Activated CD4-positive, alpha-beta memory T cell treated with anti-CD3 and anti-CD28 coated beads, Interleukin-2, amount 10 ng/mL, durations not matched to agents 7 days and 5 days (primary cell): Measurements from ENCODE around the gene SNAP47. TPM values are rescaled to one million over a fixed set of nuclear protein-coding genes. Genes with fewer than 3 reads are reported as not detected.
"Not testable (repeated sequence)": the region's sequence is repeated elsewhere in the genome, so short reads cannot be mapped to it uniquely, and the experiment has no call there.

Source experiments
- CTCF ChIA-PET: fragments of 350-600 bp; sonication (Branson Sonifier 250); formaldehyde crosslinking; loops from one replicate; lab custom pipeline; 2021; ENCODE audit warnings: antibody characterized with exemption, inconsistent platforms; lab: Charles Lee
- POLR2A ChIA-PET: fragments of 350-600 bp; sonication (Branson Sonifier 250); formaldehyde crosslinking; loops from one replicate; lab custom pipeline; 2021; ENCODE audit warnings: antibody characterized with exemption; lab: Charles Lee
- DNase-seq: peaks from one replicate; pipeline ENCODE4 v3.0.0-alpha.2; 2020
- H3K27ac Mint-ChIP-seq: one replicate; pipeline ENCODE4 v1.8.0; 2021; ENCODE audit warnings: mild to moderate bottlenecking, mixed read lengths
- H3K27me3 Mint-ChIP-seq: one replicate; pipeline ENCODE4 v1.8.0; 2021; ENCODE audit warnings: mixed read lengths
- H3K36me3 Mint-ChIP-seq: one replicate; pipeline ENCODE4 v1.8.0; 2021; ENCODE audit warnings: low read depth, mixed read lengths
- H3K4me1 Mint-ChIP-seq: one replicate; pipeline ENCODE4 v1.8.0; 2021; ENCODE audit warnings: mixed read lengths
- H3K4me3 Mint-ChIP-seq: one replicate; pipeline ENCODE4 v1.8.0; 2021; ENCODE audit warnings: mild to moderate bottlenecking, mixed read lengths
- H3K9me3 Mint-ChIP-seq: one replicate; pipeline ENCODE4 v1.8.0; 2021; ENCODE audit warnings: mixed read lengths
- total RNA-seq, 2 experiments: library from RNA; stranded (reverse); gene quantifications; one replicate each; pipeline ENCODE4 v1.2.3, GENCODE V29; 2021

Gene SNAP47
- total RNA-seq = 10 to 100 TPM; 55.3 to 59.4 TPM

GRCh38 chr1:227734856-227735538 is at the start of gene SNAP47, which contains the start of gene JMJD4:
TSS of gene SNAP47 (plus strand) at chr1:227735435. CDS start at chr1:227747737, 12,302 bp downstream.
TSS of gene JMJD4 (minus strand) at chr1:227735302. CDS start at chr1:227735273, 29 bp downstream.
- POLR2A ChIA-PET = interaction anchor here (0.6 to 2.2 kb wide), 6 partner anchors 10 to 53 kb away, joined by 3 to 9 read pairs (median 3); no protein-coding TSS in a partner anchor
- H3K4me1 Mint-ChIP-seq = peaks cover 55% of the 10 kb centered on the region
- H3K27me3 Mint-ChIP-seq = no peaks in the 10 kb centered on the region
- H3K9me3 Mint-ChIP-seq = no peaks in the 10 kb centered on the region
- CTCF ChIA-PET = interaction anchor here (1.3 kb wide), 1 partner anchor 27 kb away, joined by 3 read pairs; no protein-coding TSS in a partner anchor
- DNase-seq = peak; percentile 94
- H3K27ac Mint-ChIP-seq = peak within 1 kb of the TSS; percentile 82
- H3K36me3 Mint-ChIP-seq = peaks cover 33% of the 10 kb centered on the region
- H3K4me3 Mint-ChIP-seq = peak within 1 kb of the TSS; percentile 90

GRCh38 chr1:227685807-227686206 is 49.4 kb upstream of the SNAP47 start:
- no peak for DNase-seq
- H3K36me3 Mint-ChIP-seq = no peaks in the 10 kb centered on the region
- H3K9me3 Mint-ChIP-seq = peaks cover 39% of the 10 kb centered on the region
- POLR2A ChIA-PET = no interaction called here
- no peak overlapping the region for H3K27ac Mint-ChIP-seq
- H3K27me3 Mint-ChIP-seq = no peaks in the 10 kb centered on the region
- no peak overlapping the region for H3K4me3 Mint-ChIP-seq
- H3K4me1 Mint-ChIP-seq = no peaks in the 10 kb centered on the region
- CTCF ChIA-PET = interaction anchor here (0.7 kb wide), 1 partner anchor 206 kb away, joined by 3 read pairs; no protein-coding TSS in a partner anchor

GRCh38 chr1:227697321-227697864 is 37.8 kb upstream of the SNAP47 start:
- Mint-ChIP-seq H3K36me3 (no peaks in the 10 kb centered on the region), H3K27ac (no peak overlapping the region), H3K4me1 (no peaks in the 10 kb centered on the region), H3K9me3 (peaks cover 42% of the 10 kb centered on the region), H3K4me3 (no peak overlapping the region), H3K27me3 (no peaks in the 10 kb centered on the region)
- POLR2A ChIA-PET = no interaction called here
- CTCF ChIA-PET = no interaction called here
- DNase-seq = no peak

GRCh38 chr1:227701631-227702030 is 33.6 kb upstream of the SNAP47 start:
- H3K27ac Mint-ChIP-seq, DNase-seq, H3K4me3 Mint-ChIP-seq, H3K27me3 Mint-ChIP-seq, H3K4me1 Mint-ChIP-seq, POLR2A ChIA-PET, CTCF ChIA-PET: not testable (repeated sequence)
- H3K9me3 Mint-ChIP-seq = peaks cover 53% of the 10 kb centered on the region
- peaks cover 12% of the 10 kb centered on the region for H3K36me3 Mint-ChIP-seq

- H3K4me3 Mint-ChIP-seq = no peak overlapping the region
- peaks cover 11% of the 10 kb centered on the region for H3K4me1 Mint-ChIP-seq
- H3K27ac Mint-ChIP-seq = peak overlapping the region; percentile 18
- ChIA-PET POLR2A (no interaction called here), CTCF (no interaction called here)
- DNase-seq = no peak
- peaks cover 41% of the 10 kb centered on the region for H3K9me3 Mint-ChIP-seq
- peaks cover 18% of the 10 kb centered on the region for H3K36me3 Mint-ChIP-seq
- no peaks in the 10 kb centered on the region for H3K27me3 Mint-ChIP-seq
Observed at GRCh38 chr1:227707846-227708245, 27.4 kb upstream of the SNAP47 start.

- Mint-ChIP-seq H3K27me3 (no peaks in the 10 kb centered on the region), H3K4me1 (peaks cover 11% of the 10 kb centered on the region), H3K27ac (no peak overlapping the region)
Observed at GRCh38 chr1:227709451-227709850, 25.8 kb upstream of the SNAP47 start.

GRCh38 chr1:227710474-227710873 is 24.8 kb upstream of the SNAP47 start:
- H3K4me1 Mint-ChIP-seq, H3K27me3 Mint-ChIP-seq, POLR2A ChIA-PET, H3K27ac Mint-ChIP-seq, H3K36me3 Mint-ChIP-seq, H3K4me3 Mint-ChIP-seq, DNase-seq, CTCF ChIA-PET: not testable (repeated sequence)
- peaks cover 43% of the 10 kb centered on the region for H3K9me3 Mint-ChIP-seq

More at GRCh38 chr1:227709451-227709850, 25.8 kb upstream of the SNAP47 start:
- H3K36me3 Mint-ChIP-seq = peaks cover 8% of the 10 kb centered on the region
- peaks cover 39% of the 10 kb centered on the region for H3K9me3 Mint-ChIP-seq
- CTCF ChIA-PET = no interaction called here
- no peak overlapping the region for H3K4me3 Mint-ChIP-seq
- no peak for DNase-seq
- POLR2A ChIA-PET = no interaction called here

GRCh38 chr1:227712648-227713047 is 22.6 kb upstream of the SNAP47 start:
- Mint-ChIP-seq H3K9me3 (peaks cover 42% of the 10 kb centered on the region), H3K27me3 (peaks cover 3% of the 10 kb centered on the region), H3K36me3 (peaks cover 12% of the 10 kb centered on the region), H3K4me1 (peaks cover 6% of the 10 kb centered on the region), H3K4me3 (no peak overlapping the region), H3K27ac (no peak overlapping the region)
- no peak for DNase-seq
- POLR2A ChIA-PET = no interaction called here
- CTCF ChIA-PET = no interaction called here

- POLR2A ChIA-PET = interaction anchor here (0.7 kb wide), 1 partner anchor 216 kb away, joined by 3 read pairs; no protein-coding TSS in a partner anchor
- DNase-seq = no peak
- H3K36me3 Mint-ChIP-seq = peaks cover 25% of the 10 kb centered on the region
- H3K9me3 Mint-ChIP-seq = peaks cover 63% of the 10 kb centered on the region
- peaks cover 3% of the 10 kb centered on the region for H3K27me3 Mint-ChIP-seq
- H3K27ac Mint-ChIP-seq = no peak overlapping the region
- H3K4me3 Mint-ChIP-seq = no peak overlapping the region
- CTCF ChIA-PET = no interaction called here
- H3K4me1 Mint-ChIP-seq = no peaks in the 10 kb centered on the region
Observed at GRCh38 chr1:227718932-227719331, 16.3 kb upstream of the SNAP47 start.

GRCh38 chr1:227723474-227723873 is 11.8 kb upstream of the SNAP47 start:
- no peak overlapping the region for H3K4me3 Mint-ChIP-seq
- peaks cover 49% of the 10 kb centered on the region for H3K9me3 Mint-ChIP-seq
- H3K27me3 Mint-ChIP-seq = peaks cover 7% of the 10 kb centered on the region
- no peak for DNase-seq
- peaks cover 5% of the 10 kb centered on the region for H3K4me1 Mint-ChIP-seq
- CTCF ChIA-PET = interaction anchor here (1.0 kb wide), 1 partner anchor 181 kb away, joined by 3 read pairs; no protein-coding TSS in a partner anchor
- H3K36me3 Mint-ChIP-seq = peaks cover 22% of the 10 kb centered on the region
- H3K27ac Mint-ChIP-seq = no peak overlapping the region
- POLR2A ChIA-PET = no interaction called here

GRCh38 chr1:227725046-227725445 is 10.2 kb upstream of the SNAP47 start:
- H3K4me3 Mint-ChIP-seq = no peak overlapping the region
- H3K36me3 Mint-ChIP-seq = peaks cover 22% of the 10 kb centered on the region
- ChIA-PET CTCF (no interaction called here), POLR2A (no interaction called here)
- no peak overlapping the region for H3K27ac Mint-ChIP-seq
- H3K9me3 Mint-ChIP-seq = peaks cover 41% of the 10 kb centered on the region
- DNase-seq = no peak
- peaks cover 7% of the 10 kb centered on the region for H3K27me3 Mint-ChIP-seq
- peaks cover 20% of the 10 kb centered on the region for H3K4me1 Mint-ChIP-seq

- H3K4me3 Mint-ChIP-seq = no peak overlapping the region
- peaks cover 15% of the 10 kb centered on the region for H3K36me3 Mint-ChIP-seq
- POLR2A ChIA-PET = no interaction called here
- DNase-seq = no peak
- H3K9me3 Mint-ChIP-seq = peaks cover 30% of the 10 kb centered on the region
- peaks cover 7% of the 10 kb centered on the region for H3K27me3 Mint-ChIP-seq
- H3K4me1 Mint-ChIP-seq = peaks cover 28% of the 10 kb centered on the region
- CTCF ChIA-PET = no interaction called here
- H3K27ac Mint-ChIP-seq = no peak overlapping the region
Observed at GRCh38 chr1:227726318-227726717, 8.9 kb upstream of the SNAP47 start.

GRCh38 chr1:227726924-227727599 is 8.2 kb upstream of the SNAP47 start:
- H3K27ac Mint-ChIP-seq = no peak overlapping the region
- peaks cover 7% of the 10 kb centered on the region for H3K27me3 Mint-ChIP-seq
- POLR2A ChIA-PET = no interaction called here
- H3K4me1 Mint-ChIP-seq = peaks cover 28% of the 10 kb centered on the region
- H3K4me3 Mint-ChIP-seq = no peak overlapping the region
- CTCF ChIA-PET = no interaction called here
- no peak for DNase-seq
- H3K36me3 Mint-ChIP-seq = peaks cover 13% of the 10 kb centered on the region
- H3K9me3 Mint-ChIP-seq = peaks cover 22% of the 10 kb centered on the region
